ENCODE results near the gene CAMSAP1.
"Not testable (repeated sequence)": the region's sequence is repeated elsewhere in the genome, so short reads cannot be mapped to it uniquely, and the experiment has no call there.

Gene CAMSAP1, protein sequence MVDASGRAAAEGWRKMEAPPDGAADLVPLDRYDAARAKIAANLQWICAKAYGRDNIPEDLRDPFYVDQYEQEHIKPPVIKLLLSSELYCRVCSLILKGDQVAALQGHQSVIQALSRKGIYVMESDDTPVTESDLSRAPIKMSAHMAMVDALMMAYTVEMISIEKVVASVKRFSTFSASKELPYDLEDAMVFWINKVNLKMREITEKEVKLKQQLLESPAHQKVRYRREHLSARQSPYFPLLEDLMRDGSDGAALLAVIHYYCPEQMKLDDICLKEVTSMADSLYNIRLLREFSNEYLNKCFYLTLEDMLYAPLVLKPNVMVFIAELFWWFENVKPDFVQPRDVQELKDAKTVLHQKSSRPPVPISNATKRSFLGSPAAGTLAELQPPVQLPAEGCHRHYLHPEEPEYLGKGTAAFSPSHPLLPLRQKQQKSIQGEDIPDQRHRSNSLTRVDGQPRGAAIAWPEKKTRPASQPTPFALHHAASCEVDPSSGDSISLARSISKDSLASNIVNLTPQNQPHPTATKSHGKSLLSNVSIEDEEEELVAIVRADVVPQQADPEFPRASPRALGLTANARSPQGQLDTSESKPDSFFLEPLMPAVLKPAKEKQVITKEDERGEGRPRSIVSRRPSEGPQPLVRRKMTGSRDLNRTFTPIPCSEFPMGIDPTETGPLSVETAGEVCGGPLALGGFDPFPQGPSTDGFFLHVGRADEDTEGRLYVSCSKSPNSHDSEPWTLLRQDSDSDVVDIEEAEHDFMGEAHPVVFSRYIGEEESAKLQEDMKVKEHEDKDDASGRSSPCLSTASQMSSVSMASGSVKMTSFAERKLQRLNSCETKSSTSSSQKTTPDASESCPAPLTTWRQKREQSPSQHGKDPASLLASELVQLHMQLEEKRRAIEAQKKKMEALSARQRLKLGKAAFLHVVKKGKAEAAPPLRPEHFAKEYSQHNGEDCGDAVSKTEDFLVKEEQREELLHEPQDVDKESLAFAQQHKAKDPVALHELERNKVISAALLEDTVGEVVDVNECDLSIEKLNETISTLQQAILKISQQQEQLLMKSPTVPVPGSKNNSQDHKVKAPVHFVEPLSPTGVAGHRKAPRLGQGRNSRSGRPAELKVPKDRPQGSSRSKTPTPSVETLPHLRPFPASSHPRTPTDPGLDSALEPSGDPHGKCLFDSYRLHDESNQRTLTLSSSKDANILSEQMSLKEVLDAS (N-terminal part only)

DNA sequence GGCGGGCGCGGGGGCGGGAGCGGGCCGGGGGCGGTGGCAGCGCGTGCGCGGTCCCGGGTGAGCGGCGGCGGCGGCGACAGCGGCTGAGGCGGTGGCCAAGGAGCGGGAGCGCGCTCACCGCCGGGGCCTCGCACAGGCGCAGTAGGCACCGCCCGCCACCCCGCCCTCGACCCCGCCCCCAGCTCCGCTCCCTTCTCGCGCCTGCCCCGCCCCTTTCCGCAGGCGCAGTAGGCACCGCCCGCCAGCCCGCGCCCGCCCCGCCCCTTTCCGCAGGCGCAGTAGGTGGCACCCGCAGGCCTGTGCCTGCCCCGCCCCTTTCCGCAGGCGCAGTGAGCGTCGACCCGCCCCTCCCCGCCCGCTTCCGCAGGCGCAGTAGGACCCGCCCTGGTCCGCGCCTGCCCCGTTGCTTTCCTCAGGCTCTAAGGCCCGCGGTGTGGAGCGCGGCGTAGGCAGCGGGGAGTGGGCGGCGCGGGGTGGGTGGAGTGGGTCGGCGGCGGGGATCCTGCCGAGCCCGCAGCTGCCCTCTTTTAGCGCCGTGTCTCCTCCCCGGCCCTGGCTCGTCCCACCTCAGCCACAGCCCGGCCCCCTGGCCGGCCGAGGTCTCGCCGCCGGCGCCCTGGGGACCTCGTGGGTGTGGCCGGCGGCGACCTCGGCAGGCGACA lies at the start of gene CAMSAP1:
CAMSAP1 (minus strand) TSS at position 116 of the 662 bp plus-strand sequence. CDS start 387 bp downstream, outside the sequence.
- peak; percentile 96 for DNase-seq

DNA sequence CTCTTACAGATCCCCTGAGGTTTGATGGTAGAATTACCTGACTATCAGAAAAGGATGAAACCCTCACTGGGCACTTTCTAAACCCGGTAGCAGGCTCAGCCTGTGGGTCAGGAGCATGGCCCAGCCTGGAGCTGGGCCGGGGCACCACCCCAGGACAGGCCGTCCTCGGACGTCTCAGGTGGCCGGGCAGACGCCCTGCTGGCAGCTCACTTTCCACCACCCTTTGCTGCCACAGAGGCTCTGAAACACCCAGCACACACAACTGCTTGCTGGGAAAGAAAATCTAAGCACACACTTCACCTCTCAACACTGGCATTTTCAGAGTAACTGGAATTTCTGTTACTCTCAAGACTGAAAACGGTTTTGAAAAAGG lies 49.4 kb upstream of the CAMSAP1 start:
- DNase-seq, result no peak

DNA sequence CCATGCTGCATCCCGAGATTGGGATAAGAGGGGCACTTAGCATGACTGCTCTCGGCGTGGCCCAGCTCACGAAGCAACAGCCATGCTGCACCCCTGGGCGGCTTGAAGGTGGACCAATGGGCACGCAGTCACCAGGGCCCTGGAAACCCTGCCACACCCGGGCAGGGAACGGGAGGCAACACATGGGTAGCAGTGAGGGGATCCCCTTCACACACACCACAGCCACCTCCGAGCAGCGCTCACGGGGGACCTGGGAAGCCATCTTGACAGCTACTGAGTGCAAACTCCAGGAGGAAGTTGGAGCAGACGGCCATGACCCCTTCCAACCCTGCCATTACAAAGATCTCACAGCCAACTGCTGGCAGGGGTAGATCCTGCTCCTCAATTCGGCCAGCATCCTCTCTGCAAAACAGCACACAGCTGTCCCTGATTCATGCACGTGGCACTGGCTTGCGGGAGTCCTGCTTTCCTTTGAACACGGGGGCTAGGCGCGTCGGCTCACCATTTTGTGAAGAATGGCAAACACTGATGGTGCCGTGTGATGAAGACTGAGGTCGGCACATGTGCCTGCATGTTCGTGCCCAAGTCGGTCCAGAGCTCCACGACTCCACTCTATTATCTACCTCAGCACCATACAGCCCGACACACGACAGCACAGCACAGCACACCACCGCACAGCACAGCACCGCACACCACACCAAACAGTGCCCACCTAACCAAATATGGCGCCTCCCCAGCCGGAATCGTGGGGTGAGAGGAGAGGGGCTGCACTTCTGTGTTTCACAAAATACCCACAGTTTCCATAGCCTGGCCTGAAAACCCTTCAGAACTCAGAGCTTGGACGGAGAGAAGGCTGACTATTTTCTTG lies 48.8 kb upstream of the CAMSAP1 start:
- DNase-seq, result no peak

DNA sequence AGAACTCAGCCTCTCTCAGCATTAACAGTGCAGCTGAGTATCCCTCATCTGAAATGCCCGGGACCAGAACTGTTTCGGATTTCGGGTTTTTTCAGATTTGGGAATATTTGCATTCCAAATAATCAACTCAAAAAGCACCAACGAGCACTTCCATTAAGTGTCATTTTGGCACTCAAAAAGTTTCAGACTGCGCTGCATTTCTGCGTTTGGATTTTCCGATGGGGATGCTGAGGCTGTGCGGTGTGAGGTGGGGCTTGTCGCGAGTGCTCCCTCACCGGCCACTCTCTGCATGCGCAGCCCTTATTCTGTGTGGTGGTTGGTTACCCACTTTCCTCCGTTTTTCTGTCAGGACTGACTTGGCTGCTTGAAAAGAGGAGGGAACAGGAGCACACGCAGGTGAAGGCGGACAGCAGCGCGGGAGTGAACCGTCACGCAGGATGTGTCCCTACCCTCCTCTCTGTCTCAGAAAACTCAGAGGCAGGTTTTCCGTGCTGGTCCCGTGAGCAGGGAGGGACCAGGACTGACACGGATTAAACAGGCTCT lies 45.4 kb upstream of the CAMSAP1 start:
- no peak for DNase-seq

DNA sequence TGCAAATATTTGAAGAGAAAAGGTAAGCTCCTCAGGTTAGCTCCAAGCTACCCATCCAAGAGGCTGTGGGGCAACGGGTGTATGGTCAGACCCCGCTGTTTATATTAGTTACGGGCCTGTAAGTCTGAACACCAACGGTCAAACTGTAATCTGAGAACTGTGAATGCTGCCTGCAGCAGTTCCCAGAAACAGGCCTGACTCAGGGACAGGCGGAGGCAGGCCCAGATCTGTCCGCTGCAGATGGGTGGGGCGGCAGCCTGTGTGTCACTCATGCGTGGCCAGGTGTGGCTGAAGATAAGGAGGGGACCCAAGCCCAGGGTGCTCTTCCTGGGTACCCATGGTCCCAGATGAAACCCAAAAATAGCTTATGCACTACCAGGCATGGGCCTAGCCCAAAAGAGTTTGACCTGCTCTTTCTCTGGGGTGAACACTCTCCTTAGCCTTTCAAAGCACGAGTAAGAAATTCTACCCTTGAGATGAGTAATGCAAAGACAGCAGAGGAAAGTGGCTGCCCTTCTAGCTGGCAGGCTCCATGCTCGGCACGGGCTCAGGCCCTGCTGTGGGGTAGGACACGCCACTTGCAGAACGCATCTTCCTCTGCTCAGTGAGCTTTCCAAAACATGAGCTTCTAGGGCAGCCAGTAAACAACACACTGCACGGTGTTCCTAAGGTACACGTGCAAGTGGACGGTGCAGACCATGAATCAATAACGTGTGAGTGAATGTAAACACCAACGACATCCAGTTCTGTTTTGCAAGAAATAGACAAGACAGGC lies 44.7 kb upstream of the CAMSAP1 start:
- no peak for DNase-seq

DNA sequence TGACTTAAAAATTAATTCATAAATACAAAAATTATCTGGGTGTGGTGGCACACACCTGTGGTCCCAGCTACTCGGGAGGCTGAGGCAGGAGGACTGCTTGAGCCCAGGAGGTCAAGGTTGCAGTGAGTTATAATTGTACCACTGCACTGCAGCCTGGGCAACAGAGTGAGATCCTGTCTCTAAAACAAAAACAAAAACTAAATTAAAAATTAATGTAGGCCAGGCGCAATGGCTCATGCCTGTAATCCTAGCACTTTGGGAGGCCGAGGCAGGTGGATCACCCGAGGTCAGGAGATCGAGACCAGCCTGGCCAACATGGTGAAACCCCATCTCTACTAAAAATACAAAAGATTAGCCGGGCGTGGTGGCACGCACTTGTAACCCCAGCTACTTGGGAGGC lies 44.0 kb upstream of the CAMSAP1 start:
- not testable (repeated sequence) for DNase-seq

DNA sequence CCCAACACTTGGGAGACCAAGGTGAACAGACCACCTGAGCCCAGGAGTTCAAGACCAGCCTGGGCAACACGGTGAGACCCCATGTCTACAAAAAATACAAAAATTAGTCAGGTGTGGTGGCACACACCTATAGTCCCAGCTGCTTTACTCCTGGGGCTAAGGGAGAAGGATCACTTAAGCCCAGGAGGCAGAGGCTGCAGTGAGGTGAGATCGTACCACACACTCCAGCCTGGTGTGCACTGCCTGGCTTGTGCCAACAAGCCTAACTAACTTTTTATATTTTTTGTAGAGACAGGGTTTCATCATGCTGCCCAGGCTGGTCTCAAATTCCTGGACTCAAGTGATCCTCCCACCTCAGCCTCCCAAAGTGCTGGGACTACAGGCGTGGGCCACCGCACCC lies 43.5 kb upstream of the CAMSAP1 start:
- not testable (repeated sequence) for DNase-seq

DNA sequence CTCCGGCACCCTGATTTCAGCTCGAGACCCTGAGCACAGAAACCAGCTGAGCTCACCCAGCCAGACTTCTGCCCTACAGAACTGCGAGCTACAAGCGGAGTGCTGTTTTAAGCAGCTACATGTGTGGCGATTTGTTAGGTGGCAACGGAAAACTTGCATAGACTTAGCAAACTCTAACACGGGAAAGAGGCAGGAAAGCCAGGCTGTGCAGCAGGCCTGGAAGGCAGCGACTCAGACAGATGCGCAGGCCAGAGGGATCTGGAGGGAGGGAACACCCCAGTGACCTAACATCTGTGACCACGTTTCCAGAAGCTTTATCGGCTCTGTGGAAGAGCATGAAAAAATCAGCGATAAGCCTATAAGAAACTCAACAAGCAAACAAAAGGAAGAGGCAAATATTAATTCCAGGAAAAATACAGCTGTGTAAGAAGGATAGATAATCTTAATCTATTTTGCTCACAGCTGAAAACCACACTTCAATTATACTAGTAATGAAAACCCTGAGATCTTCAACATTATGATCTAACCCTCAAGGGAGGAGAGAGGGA lies 42.9 kb upstream of the CAMSAP1 start:
- DNase-seq, result no peak

DNA sequence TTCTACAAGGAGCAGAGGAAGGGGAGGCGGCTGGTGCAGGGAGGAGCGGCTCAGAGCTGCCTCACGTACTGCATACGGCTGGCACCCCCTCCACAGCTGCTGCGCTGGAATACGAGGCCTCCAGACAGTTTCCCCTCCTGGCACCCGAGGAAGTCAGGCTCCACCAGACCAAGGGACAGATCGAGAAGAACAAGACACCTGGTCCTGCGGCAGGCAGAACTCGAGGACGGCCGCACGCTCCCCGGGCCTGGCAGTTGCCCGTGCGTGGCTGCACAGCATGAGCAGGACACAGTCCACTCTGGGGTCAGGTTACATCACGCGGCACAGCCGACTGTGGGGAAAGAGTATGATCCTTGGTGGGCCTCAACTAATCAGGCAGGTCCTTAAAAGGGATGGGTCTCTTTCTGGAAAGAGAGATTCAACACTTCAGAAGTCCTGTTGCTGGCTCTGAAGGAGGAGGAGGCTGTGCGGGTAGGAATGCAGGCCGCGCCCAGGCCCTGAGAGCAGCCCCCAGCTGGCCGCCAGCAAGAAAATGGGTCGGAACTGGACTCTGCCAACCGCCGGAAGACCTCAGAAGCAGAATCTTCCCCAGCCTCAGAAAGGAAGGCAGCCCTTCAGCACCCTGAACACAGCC lies 42.3 kb upstream of the CAMSAP1 start:
- DNase-seq, result no peak

DNA sequence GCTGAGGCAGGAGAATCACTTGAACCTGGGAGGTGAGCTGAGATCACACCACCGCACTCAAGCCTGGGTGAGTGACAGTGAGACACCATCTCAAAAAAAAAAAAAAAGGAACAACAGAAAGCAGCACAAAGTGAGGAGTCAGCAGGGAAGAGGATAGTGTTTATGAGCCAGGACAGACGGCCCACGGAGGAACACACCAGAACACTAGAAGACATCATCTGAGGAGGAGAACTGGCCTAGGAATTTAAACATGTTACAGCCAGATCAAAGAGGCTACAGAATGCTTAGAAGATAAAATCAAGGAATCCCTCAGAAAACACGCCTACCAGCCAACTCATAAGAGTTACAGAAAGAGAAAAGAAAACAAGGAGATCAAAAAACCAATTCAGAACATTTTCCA lies 41.6 kb upstream of the CAMSAP1 start:
- no peak for DNase-seq

DNA sequence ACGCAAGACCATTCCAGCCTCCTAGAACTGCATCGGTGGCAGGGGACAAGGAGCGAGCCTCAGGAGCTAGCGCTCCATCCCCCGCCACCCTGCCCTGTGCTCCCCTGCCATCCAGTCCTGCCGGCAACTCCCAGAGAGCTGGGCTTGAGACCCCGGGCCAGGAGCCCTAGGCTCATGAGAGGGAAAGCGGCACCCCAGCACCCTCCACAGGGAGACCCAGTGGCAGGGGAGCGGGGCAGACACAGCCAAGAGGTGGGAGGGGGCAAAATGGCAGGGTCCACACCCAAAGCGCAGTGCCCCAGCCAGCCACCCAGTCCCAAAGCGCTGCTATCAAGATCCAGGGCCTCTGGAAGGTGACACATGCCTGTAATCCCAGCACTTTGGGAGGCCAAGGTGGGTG lies 41.1 kb upstream of the CAMSAP1 start:
- DNase-seq, result no peak

DNA sequence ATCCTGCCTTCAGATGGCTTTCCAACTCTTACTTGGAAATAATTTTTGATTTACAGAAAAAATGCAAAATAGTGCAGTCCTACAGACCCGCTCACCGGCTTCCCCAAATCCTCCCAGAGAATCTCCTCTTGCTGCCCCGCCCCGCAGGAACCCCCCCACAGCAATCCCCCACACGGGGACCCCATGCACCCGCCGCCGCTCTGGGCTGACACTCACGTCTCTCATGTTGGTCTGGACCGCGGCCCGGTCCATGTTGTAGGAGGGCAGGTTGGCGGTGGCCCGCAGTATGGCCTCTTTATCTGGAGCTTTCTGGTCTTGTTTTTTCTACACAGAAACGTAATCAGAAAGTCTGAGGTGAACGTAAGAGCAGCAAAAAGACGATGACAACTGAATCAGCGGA lies 40.2 kb upstream of the CAMSAP1 start:
- DNase-seq, result no peak

DNA sequence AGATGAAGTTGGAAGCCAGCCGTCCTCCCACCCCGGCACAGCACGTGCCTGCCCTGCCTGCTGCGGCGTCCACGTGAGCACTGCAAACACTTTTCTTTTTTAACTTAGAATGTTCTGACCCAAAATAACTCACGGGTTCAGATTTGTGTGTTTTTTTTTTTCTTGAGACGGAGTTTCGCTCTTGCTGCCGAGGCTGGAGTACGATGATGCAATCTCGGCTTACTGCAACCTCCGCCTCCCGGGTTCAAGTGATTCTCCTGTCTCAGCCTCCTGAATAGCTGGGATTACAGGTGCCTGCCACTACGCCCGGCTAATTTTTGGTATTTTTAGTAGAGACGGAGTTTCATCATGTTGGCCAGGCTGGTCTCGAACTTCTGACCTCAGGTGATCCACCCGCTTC lies 39.8 kb upstream of the CAMSAP1 start:
- DNase-seq, result not testable (repeated sequence)

DNA sequence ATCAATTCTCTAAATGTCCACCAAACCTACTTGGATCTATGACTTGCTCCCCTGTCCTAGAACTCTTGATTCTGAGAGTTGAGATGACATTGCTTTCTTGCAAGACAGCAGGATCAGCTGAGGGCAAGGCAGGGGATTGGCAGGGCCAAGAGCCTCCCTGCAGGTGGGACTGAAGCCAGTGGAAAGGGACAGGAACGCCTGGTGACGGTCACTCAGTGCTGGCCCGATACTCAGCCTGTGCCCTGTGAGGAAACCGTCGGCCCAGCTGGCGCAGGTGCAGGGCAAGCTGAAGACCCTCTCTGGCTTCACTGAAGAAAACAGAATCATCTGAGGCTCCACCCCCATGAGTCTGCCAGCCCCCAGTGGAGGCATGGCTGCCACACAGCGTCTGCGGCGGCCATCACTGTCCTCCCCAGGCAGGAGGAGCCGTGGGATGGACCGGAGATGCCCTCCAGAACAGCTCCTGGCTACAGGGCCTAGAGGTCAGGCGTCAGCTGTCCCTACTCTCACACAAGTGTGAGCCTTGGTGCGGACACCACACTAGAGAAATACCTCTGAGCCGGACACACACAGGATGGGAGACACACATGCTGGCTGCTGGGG lies 39.1 kb upstream of the CAMSAP1 start:
- DNase-seq, result no peak

DNA sequence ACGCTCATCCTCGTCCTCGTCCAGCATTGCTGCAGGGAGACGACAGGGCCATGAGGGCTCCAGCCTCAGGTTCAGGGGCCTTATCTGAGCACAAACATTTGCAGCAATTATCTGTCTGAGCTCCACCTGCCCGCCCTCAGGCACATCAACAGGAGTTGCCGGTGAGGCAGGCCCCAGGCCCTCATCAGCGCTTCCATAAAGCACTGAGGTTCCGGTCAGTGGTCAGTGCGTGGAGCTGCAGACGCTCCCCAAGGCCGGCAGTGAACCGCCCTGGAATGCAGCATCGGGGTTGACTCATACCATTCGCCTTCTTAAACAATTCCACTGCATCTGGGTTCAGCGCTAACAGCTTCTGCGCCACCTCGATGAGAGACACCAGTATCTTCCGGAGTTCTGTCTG lies 38.6 kb upstream of the CAMSAP1 start:
- no peak for DNase-seq

DNA sequence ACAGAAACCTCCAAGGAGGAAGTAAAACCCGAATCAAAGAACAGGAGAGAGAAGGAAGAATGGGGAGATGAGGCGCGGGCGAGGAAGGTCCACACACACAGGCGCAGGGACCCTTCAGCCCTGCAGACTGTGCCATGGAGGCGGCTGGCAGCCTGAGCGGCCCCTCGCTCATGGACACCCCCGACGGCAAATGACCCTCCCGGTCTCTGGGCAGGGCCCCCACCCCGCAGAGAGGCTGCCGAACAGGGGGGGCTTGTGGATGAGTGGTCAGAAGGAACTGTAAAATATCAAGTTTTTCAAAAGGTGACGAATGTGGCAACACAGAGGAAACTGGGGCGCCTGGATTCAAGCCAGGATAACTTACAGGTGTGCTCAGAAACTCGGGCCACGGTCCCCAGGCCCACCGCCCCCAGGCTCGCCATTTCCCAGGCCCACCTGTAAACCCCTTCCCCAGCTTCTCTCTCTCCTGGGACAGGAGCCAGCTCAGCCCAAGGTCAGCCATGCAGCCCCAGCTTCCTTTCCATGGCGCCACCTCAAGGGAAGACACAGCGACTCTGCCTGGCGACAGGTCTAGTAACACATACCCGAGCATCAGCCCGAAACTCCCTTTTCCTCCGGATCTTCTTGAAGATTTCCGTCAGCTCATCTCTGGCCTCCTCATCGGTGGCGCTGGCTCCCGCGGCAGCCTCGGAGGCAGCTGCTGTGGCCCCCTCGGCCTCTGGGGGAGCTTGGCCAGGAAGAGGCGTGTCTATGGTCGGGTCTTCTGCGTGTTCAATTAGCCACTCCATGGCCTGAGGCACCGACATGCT lies 37.3 kb upstream of the CAMSAP1 start:
- no peak for DNase-seq

DNA sequence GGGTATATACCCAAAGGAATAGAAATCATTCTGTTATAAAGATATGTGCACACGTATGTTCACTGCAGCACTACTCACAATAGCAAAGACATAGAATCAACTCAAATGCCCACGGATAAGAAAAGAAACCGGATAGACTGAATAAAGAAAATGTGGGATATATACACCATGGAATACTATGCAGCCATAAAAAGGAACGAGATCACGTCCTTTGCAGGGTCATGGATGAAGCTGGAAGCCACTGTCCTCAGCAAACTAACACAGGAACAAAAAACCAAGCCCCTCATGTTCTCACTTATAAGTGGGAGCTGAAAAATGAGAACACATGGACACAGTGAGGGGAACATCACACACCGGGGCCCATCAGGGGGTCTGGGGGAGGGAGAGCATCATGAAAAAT lies 36.3 kb upstream of the CAMSAP1 start:
- DNase-seq, result not testable (repeated sequence)

DNA sequence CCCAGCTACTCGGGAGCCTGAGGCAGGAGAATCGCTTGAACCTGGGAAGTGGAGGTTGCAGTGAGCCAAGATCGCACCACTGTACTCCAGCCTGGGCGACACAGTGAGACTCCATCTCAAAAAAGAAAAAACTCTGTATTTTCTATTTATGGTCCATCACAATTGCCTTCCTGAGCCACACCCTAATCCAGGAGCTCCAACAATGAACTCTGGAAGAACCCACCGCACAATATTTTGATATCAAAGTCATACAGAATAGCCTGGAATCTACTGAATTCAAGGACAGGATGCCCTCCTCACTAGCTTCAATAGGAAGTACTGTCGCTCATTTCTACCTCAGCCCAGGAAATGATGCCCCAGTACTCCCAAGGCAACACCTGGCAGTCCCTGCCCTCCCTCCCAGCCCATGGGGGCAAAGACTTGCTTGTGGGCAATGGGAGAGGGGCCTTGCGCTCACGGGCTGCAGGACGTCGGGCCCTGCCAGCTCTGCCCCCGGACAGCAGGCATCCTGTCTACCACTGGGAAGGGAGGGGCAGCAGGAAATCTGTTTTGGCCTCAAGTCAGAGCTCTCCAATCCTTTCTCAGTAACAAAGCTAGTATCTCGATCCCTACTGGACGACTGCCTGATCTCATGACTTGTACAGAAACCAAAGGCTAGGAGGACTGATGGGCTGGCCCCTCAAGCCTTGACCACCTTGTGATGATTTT lies 34.1 kb upstream of the CAMSAP1 start:
- DNase-seq, result no peak

All from activated CD4-positive, alpha-beta T cell treated with anti-CD3 and anti-CD28 coated beads, Interleukin-10, Interleukin-2, amounts not matched to agents 100 ng/mL and 50 ng/mL, durations not matched to agents 16 hours and 8 hours (primary cell).